Erythroblast (primary cell): ENCODE data around the gene ADGRF4.

Experiments used
- DNase-seq, 2 experiments: peaks; one replicate each; lab custom pipeline; 2025; lab: John Stamatoyannopoulos, UW
- GATA1 ChIP-seq: IDR thresholded peaks from 2 replicates; pipeline ENCODE4 v1.6.1; 2011; ENCODE audit warnings: low read depth, mild to moderate bottlenecking, control low read depth, low read length, moderate library complexity
- POLR2A ChIP-seq: IDR thresholded peaks from 2 replicates; pipeline ENCODE4 v1.6.1; 2011; ENCODE audit warnings: mild to moderate bottlenecking, low read length

The ADGRF4 gene

GRCh38 chr6:47674673-47675072 is 23.7 kb upstream of the ADGRF4 start:
- DNase-seq = no peak

DNA sequence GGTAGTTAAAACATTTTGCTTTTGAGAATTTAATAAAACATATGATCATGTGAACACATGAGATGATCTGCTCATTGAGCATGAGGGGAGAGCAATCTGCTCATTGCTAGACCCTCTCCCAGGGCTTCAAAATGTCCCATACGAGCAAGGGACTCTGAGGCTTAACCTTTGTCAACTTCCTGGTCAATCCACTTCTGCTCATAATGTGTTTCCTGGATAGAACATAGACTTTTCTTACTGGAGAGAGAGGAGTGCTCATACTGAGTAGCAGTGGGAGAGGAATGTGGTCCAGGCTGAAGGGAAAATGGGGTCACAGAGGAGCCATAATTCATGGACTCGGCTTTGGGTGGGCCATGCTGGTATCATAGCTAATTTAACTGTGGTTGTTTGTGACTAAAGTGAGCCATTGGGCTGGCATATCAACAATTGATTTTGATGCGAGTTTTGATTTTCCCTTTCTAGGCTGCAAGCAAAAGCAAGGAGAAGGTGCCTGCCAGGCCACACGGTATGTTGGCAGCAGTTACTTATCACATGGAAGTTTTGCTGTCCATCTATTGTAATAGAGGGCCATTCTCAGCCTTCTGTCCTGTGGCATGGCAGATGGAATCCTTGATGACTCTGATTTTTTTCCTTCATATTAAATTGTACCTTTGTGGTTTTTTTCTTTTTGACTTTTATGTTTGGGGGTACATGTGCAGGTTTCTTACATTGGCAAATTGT is 20.8 kb upstream of the ADGRF4 start:
- TF ChIP-seq POLR2A (no peak), GATA1 (no peak)
- no peak for DNase-seq

More at GRCh38 chr6:47674673-47675072, 23.7 kb upstream of the ADGRF4 start:
- TF ChIP-seq POLR2A (no peak), GATA1 (no peak)

- DNase-seq = no peak
- TF ChIP-seq POLR2A = no peak
- no peak for TF ChIP-seq GATA1
Observed at GRCh38 chr6:47678739-47679138, 19.6 kb upstream of the ADGRF4 start.

GRCh38 chr6:47679322-47679906 is 19.0 kb upstream of the ADGRF4 start:
- no peak for DNase-seq
- TF ChIP-seq POLR2A = no peak
- TF ChIP-seq GATA1 = no peak

GRCh38 chr6:47680051-47680450 is 18.3 kb upstream of the ADGRF4 start:
- TF ChIP-seq GATA1 (no peak), POLR2A (no peak)
- no peak for DNase-seq

DNA sequence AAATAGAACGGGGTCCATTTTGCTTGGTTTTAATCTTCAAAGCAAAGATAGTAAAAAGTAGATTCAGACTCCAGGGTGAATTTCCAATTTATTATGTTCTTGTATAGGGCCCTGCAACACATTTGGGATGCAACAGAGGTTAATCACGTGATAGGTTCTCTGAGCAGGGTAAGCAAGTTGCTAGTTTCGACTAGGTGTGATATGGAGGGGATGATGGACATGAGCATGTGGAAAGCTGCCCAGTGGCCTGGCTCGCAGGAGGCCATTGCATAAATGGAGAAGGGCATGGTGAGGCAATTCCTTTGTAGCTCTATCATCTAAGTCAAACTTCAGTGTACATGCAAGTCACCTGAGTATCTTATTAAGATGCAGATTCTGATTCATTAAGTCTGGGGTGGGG is 17.7 kb upstream of the ADGRF4 start:
- no peak for TF ChIP-seq POLR2A
- TF ChIP-seq GATA1 = no peak

DNA sequence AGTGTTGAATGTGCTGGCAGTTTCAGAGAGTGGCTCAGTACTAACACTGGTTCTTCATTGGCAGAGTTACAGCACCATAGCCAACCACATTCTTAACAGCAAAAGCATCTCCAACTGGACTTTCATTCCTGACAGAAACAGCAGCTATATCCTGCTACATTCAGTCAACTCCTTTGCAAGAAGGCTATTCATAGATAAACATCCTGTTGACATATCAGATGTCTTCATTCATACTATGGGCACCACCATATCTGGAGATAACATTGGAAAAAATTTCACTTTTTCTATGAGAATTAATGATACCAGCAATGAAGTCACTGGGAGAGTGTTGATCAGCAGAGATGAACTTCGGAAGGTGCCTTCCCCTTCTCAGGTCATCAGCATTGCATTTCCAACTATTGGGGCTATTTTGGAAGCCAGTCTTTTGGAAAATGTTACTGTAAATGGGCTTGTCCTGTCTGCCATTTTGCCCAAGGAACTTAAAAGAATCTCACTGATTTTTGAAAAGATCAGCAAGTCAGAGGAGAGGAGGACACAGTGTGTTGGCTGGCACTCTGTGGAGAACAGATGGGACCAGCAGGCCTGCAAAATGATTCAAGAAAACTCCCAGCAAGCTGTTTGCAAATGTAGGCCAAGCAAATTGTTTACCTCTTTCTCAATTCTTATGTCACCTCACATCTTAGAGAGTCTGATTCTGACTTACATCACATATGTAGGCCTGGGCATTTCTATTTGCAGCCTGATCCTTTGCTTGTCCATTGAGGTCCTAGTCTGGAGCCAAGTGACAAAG is 17.0 kb upstream of the ADGRF4 start:
- TF ChIP-seq GATA1 = no peak
- no peak for TF ChIP-seq POLR2A
- no peak for DNase-seq

More for the DNA sequence above, 17.7 kb upstream of the ADGRF4 start:
- DNase-seq = no peak

GRCh38 chr6:47686411-47686810 is 12.0 kb upstream of the ADGRF4 start:
- no peak for DNase-seq
- TF ChIP-seq GATA1 (no peak), POLR2A (no peak)

GRCh38 chr6:47687432-47687831 is 10.9 kb upstream of the ADGRF4 start:
- peak; percentile 34 to 41 for DNase-seq
- no peak for TF ChIP-seq POLR2A
- TF ChIP-seq GATA1 = no peak

DNA sequence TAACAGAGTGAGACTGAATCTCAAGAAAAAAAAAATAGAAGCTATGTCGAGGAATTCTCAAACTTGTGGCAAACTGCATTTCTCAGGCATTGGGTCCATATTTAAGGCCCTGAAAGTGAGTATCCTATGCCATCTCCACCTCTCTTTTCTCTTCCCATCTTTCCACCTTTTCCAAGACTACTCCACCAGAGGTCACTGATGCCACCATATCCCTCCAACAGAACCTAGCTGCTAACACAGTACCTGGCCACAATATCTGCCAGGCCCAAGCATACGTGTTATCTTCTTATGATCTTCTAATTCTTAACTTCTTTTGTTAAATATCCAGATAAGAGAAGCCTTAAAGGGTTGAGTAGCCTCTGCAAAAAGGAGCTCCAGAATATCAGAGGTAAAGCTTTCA is 8.2 kb upstream of the ADGRF4 start:
- no peak for TF ChIP-seq GATA1
- no peak for TF ChIP-seq POLR2A
- DNase-seq = no peak

- DNase-seq = no peak
- TF ChIP-seq POLR2A = no peak
- no peak for TF ChIP-seq GATA1
Observed at GRCh38 chr6:47690791-47691190, 7.6 kb upstream of the ADGRF4 start.

- no peak for DNase-seq
- TF ChIP-seq GATA1 (no peak), POLR2A (no peak)
Observed at GRCh38 chr6:47697925-47698324, 455 bp upstream of the ADGRF4 start.

DNA sequence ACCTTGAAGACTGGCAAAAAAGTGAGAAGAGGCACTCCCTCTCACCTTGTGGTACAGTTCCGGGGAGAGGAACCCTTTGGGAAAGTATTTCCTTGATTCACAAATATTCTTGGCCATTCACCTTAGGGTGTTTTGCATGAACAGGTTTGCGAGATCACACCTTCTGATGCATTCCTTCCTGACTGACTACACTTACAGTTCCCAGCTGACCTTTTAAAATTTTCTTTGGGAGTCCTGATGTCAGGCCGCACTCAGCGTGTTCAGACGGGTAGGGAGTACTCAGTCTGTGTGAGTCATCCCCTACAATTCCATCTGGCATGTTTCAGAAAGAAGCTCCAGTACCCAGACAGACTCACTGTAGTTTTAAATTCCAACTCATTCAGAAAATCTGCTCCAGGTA is 1.7 kb downstream of the ADGRF4 start:
- TF ChIP-seq POLR2A (no peak), GATA1 (no peak)
- no peak for DNase-seq

DNA sequence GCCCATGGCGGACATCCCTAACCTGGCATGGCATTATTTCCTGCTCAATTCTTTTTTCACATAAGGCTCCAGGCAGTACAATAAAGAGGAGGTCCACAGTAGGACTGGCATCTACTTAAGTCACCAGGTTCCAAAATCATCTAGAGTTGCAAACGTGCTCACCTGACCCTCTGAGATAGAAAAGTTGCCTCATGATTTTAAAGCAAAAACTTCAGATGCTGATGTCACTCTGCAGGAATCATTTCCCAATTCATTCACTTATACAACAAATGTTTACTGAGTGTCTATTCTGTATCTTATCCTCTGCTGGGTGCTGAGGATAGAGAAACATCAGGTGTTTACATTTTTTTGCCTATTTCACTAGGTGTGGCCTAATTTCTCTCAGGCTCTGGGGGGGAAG is 2.2 kb downstream of the ADGRF4 start:
- no peak for DNase-seq
- TF ChIP-seq GATA1 (no peak), POLR2A (no peak)
